Stimulated activated naive CD8-positive, alpha-beta T cell treated with anti-CD3 and anti-CD28 coated beads, Interleukin-15, amount 100 ng/mL, for 72 hours (primary cell): ENCODE measurements around the gene FBXW8.

Source experiments
- ATAC-seq: fragments of 150-1000 bp; cut with Tn5 transposase; 2 replicates; pipeline ENCODE4 v1.10.0; 2021; ENCODE audit warnings: mild to moderate bottlenecking, moderate library complexity
- DNase-seq, 2 donors: peaks; one replicate each; pipeline ENCODE4 v3.0.0; 2021 to 2022
- H3K27ac Mint-ChIP-seq, 2 donors: one replicate each; pipeline ENCODE4 v1.8.0; 2022; ENCODE audit warnings: mild to moderate bottlenecking in 2 of 2, mixed read lengths in 2 of 2, moderate library complexity in 2 of 2
- H3K27me3 Mint-ChIP-seq: one replicate; pipeline ENCODE4 v1.8.0; 2022; ENCODE audit warnings: mixed read lengths
- H3K4me1 Mint-ChIP-seq: one replicate; pipeline ENCODE4 v1.8.0; 2022; ENCODE audit warnings: mild to moderate bottlenecking, mixed read lengths
- H3K4me3 Mint-ChIP-seq, 2 donors: one replicate each; pipeline ENCODE4 v1.8.0; 2022; ENCODE audit warnings: mild to moderate bottlenecking in 2 of 2, mixed read lengths in 2 of 2, moderate library complexity in 1 of 2
- H3K9me3 Mint-ChIP-seq, 2 donors: one replicate each; pipeline ENCODE4 v1.8.0; 2022; ENCODE audit warnings: mixed read lengths in 2 of 2

The FBXW8 gene

GRCh38 chr12:117063162-117063911, 152.6 kb downstream of the FBXW8 start:
- Mint-ChIP-seq H3K4me1 (peaks cover 37% of the 10 kb centered on the region), H3K4me3 (peak overlapping the region; percentile 36 to 76), H3K27ac (peak overlapping the region; percentile 95), H3K9me3 (no peaks in the 10 kb centered on the region), H3K27me3 (no peaks in the 10 kb centered on the region)
- DNase-seq: peak; percentile 30 to 74
- peak; percentile 88 for ATAC-seq

DNA sequence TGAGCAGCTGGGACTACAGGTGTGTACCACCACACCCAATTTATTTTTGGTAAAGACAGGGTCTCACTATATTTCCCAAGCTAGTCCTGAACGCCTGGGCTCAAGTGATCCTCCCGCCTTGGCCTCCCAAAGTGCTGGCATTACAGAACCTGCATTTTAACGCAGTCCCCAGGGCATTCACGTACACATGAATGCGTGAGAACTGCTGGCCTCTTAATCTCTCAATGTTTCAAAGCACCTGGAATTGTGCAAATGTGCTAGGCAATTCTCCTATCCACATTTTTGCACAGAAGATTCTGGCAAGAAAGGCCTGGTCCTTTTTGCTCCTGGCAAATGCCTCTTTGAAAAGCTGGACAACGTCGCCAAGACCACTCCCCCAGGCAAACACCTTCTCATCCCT, 153.3 kb downstream of the FBXW8 start:
- DNase-seq (no peak), ATAC-seq (no peak)
- Mint-ChIP-seq H3K27me3 (no peaks in the 10 kb centered on the region), H3K4me3 (peak overlapping the region in 1 of 2 donors; percentile 76), H3K27ac (peak overlapping the region in 1 of 2 donors; percentile 37), H3K4me1 (peaks cover 37% of the 10 kb centered on the region), H3K9me3 (no peaks in the 10 kb centered on the region)

GRCh38 chr12:117064596-117064995, 153.8 kb downstream of the FBXW8 start:
- H3K27ac Mint-ChIP-seq: peak overlapping the region in 1 of 2 donors; percentile 37
- no peak overlapping the region for H3K4me3 Mint-ChIP-seq
- peaks cover 37% of the 10 kb centered on the region for H3K4me1 Mint-ChIP-seq
- DNase-seq: no peak
- no peaks in the 10 kb centered on the region for H3K27me3 Mint-ChIP-seq
- no peak for ATAC-seq
- no peaks in the 10 kb centered on the region for H3K9me3 Mint-ChIP-seq

DNA sequence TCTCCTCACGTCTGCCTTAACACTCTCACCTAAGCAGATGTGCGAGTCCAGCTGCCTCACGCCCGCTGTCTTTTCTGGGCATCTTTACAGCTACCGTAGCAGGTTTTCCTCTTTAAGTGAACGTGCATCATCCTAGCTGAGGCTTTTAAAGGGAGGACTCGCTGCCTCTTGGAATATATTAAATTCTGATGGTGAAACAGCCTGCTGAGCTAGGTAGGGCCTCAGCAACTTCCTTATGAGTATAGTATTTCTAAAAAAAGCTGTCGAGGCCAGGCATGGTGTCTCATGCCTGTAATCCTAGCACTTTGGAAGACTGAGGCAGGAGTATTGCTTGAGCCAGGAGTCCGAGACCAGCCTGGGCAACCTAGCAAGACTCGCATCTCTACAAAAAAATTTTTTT, 156.3 kb downstream of the FBXW8 start:
- no peak for DNase-seq
- no peak overlapping the region for H3K4me3 Mint-ChIP-seq
- H3K9me3 Mint-ChIP-seq: no peaks in the 10 kb centered on the region
- no peak for ATAC-seq
- H3K27ac Mint-ChIP-seq: no peak overlapping the region
- H3K4me1 Mint-ChIP-seq: peaks cover 29% of the 10 kb centered on the region
- H3K27me3 Mint-ChIP-seq: no peaks in the 10 kb centered on the region

DNA sequence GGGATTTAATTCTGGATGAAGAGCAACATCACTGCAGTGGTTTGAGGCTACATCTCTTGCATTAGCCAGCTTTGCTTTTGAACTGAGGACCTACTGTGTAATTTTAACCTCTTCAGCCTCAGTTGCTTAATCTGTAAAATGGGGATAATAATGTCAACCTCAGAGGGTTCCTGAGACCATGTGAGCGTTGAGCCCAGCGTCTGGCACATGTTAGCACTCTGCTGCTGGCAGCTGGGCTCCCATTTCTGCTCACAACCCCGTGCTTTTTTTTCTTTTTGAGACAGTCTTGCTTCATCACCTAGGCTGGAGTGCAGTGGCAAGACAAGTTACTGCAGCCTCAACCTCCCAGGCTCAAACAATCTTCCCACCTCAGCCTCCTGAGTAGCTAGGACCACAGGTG, 156.9 kb downstream of the FBXW8 start:
- no peak for ATAC-seq
- peaks cover 27% of the 10 kb centered on the region for H3K4me1 Mint-ChIP-seq
- H3K27ac Mint-ChIP-seq: no peak overlapping the region

GRCh38 chr12:117068492-117068891, 157.7 kb downstream of the FBXW8 start:
- Mint-ChIP-seq H3K4me3 (no peak overlapping the region), H3K27ac (no peak overlapping the region), H3K27me3 (no peaks in the 10 kb centered on the region), H3K4me1 (peaks cover 19% of the 10 kb centered on the region), H3K9me3 (no peaks in the 10 kb centered on the region)
- DNase-seq (no peak), ATAC-seq (no peak)

More for the DNA sequence above, 156.9 kb downstream of the FBXW8 start:
- Mint-ChIP-seq H3K9me3 (no peaks in the 10 kb centered on the region), H3K27me3 (no peaks in the 10 kb centered on the region), H3K4me3 (no peak overlapping the region)
- no peak for DNase-seq

DNA sequence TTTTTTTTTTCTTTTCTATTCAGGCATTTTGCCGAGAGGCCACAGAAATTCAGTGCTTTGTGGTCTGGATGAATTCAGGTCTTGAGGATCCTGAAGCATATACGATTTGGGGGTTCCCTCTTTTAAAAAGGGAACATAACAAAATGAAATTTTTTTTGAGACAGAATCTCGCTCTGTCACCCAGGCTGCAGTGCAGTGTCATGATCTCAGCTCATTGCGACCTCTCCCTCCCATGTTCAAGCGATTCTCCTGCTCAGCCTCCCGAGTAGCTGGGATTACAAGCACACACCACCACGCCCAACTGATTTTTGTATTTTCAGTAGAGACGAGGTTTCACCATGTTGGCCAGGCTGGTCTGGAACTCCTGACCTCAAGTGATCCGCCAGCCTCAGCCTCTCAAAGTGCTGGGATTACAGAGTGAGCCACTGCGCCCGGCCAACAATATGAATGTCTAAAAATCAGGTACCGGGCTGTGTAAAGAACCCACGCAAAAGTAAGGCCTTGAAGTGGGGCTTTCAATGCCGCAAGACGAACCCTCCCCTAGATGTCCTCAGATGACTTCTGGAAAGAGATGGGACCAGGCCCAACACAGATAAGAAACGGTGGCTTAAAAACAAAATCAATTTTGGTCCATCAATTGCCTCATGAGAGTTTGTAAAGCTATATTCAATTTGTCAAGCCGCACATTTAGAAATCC, 158.5 kb downstream of the FBXW8 start:
- no peaks in the 10 kb centered on the region for H3K27me3 Mint-ChIP-seq
- no peak overlapping the region for H3K4me3 Mint-ChIP-seq
- H3K4me1 Mint-ChIP-seq: peaks cover 11% of the 10 kb centered on the region
- H3K27ac Mint-ChIP-seq: no peak overlapping the region
- no peaks in the 10 kb centered on the region for H3K9me3 Mint-ChIP-seq
- DNase-seq (no peak), ATAC-seq (no peak)

DNA sequence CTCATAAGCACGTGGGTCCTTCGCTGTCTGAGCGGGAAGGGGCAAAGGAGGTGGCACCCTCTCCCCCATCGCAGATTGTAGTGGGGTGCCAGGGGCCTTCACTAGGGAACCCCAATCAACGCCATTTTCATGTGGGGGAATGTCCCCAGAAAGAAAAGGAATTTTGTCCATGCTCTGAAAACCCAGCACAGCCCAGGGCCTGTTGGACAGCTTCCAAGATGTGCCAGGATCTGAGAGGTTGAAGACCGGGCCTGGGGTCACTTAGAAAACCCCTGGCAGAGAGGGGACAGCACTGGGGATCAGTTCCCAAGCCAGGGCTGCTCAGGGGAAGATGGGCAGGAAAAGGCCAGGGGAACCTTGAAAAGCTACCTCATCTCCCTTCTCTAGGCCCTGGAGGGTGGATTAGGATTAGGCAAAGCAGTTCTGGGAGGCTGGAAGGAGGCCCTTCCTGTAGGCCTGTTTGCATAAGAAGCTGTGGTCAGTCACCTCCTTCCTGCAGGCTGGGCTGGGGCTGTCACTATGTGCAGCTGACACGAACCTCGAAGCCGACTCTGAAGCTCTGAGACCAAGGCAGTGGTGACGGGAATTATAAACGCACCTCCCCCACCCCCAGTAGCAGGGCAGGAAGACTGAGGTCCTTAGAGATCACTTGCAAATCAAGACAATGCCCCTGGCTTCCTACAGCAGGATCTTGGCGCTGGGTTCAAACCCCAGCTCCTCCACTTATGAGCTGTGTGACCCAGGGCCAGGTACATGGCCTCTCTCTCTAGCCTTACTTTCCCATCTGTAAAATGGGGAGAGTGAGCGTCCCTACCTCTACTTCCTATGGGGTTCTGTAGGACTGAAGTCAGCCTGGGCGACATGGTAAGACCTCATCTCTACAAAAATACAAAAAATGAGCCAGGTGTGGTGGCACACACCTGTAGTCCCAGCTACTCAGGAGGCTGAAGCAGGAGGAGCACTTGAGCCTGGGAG, 159.5 kb downstream of the FBXW8 start:
- no peak for ATAC-seq
- no peaks in the 10 kb centered on the region for H3K9me3 Mint-ChIP-seq
- peak overlapping the region in 1 of 2 donors; percentile 65 for H3K27ac Mint-ChIP-seq
- H3K4me3 Mint-ChIP-seq: no peak overlapping the region
- H3K27me3 Mint-ChIP-seq: no peaks in the 10 kb centered on the region
- peaks cover 2% of the 10 kb centered on the region for H3K4me1 Mint-ChIP-seq
- no peak for DNase-seq

- DNase-seq (no peak), ATAC-seq (no peak)
- Mint-ChIP-seq H3K27me3 (no peaks in the 10 kb centered on the region), H3K4me3 (no peak overlapping the region), H3K27ac (peak overlapping the region in 1 of 2 donors; percentile 1), H3K9me3 (no peaks in the 10 kb centered on the region), H3K4me1 (no peaks in the 10 kb centered on the region)
Measured at GRCh38 chr12:117071009-117071408, 160.3 kb downstream of the FBXW8 start.

- Mint-ChIP-seq H3K4me1 (peaks cover 5% of the 10 kb centered on the region), H3K27me3 (no peaks in the 10 kb centered on the region)
Measured at GRCh38 chr12:117072106-117072505, 161.4 kb downstream of the FBXW8 start.

GRCh38 chr12:117072736-117073490, 162.2 kb downstream of the FBXW8 start:
- no peak overlapping the region for H3K27ac Mint-ChIP-seq
- H3K4me1 Mint-ChIP-seq: peaks cover 12% of the 10 kb centered on the region
- H3K9me3 Mint-ChIP-seq: no peaks in the 10 kb centered on the region
- no peak for DNase-seq
- H3K27me3 Mint-ChIP-seq: no peaks in the 10 kb centered on the region
- no peak overlapping the region for H3K4me3 Mint-ChIP-seq
- ATAC-seq: no peak

More at GRCh38 chr12:117072106-117072505, 161.4 kb downstream of the FBXW8 start:
- no peak for ATAC-seq
- DNase-seq: no peak
- Mint-ChIP-seq H3K27ac (no peak overlapping the region), H3K4me3 (no peak overlapping the region), H3K9me3 (no peaks in the 10 kb centered on the region)

- Mint-ChIP-seq H3K4me1 (peaks cover 12% of the 10 kb centered on the region), H3K27ac (no peak overlapping the region), H3K4me3 (no peak overlapping the region), H3K9me3 (no peaks in the 10 kb centered on the region), H3K27me3 (no peaks in the 10 kb centered on the region)
- DNase-seq (no peak), ATAC-seq (no peak)
Measured at GRCh38 chr12:117073611-117074010, 162.9 kb downstream of the FBXW8 start.

GRCh38 chr12:117076410-117077372, 165.9 kb downstream of the FBXW8 start:
- DNase-seq (no peak), ATAC-seq (peak; percentile 59)
- Mint-ChIP-seq H3K9me3 (no peaks in the 10 kb centered on the region), H3K27ac (peak overlapping the region in 1 of 2 donors; percentile 64), H3K4me3 (no peak overlapping the region), H3K27me3 (no peaks in the 10 kb centered on the region), H3K4me1 (peaks cover 12% of the 10 kb centered on the region)

DNA sequence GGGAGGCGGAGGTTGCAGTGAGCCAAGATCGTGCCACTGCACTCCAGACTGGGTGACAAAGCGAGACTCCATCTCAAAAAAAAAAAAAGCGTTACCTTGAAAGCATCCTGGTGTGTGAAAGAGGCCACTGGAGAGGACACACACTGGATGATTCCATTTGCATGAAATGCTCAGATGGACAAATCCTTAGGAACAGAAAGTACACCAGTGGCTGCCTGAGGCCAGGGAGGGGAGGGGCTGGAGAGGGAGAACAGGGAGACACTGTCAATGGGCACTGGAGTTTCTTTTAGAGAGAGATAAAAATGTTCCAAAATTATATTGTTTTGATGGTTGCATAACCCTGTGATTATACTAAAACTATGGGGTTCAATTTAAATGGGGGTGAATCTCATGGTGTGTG, 168.7 kb downstream of the FBXW8 start:
- no peaks in the 10 kb centered on the region for H3K9me3 Mint-ChIP-seq
- H3K27ac Mint-ChIP-seq: no peak overlapping the region
- H3K4me1 Mint-ChIP-seq: peaks cover 12% of the 10 kb centered on the region
- no peaks in the 10 kb centered on the region for H3K27me3 Mint-ChIP-seq
- no peak overlapping the region for H3K4me3 Mint-ChIP-seq
- ATAC-seq (no peak), DNase-seq (no peak)
